ENCODE data around the gene ERC2.

Gene ERC2

GRCh38 chr3:56488812-56489600, 20.7 kb upstream of the ERC2 start:
- no peak for TF ChIP-seq EGR1 (IDR thresholded peaks at IDR 0.05)
- no peak for TF ChIP-seq FOXM1 (IDR thresholded peaks at IDR 0.05; ENCODE audit: borderline replicate concordance, low read depth)
- no peak for TF ChIP-seq YY1 (IDR thresholded peaks at IDR 0.05; ENCODE audit: low read depth)
- TF ChIP-seq TCF12 (IDR thresholded peaks at IDR 0.05; ENCODE audit: low read depth), result no peak
- TF ChIP-seq, protein P1, sequence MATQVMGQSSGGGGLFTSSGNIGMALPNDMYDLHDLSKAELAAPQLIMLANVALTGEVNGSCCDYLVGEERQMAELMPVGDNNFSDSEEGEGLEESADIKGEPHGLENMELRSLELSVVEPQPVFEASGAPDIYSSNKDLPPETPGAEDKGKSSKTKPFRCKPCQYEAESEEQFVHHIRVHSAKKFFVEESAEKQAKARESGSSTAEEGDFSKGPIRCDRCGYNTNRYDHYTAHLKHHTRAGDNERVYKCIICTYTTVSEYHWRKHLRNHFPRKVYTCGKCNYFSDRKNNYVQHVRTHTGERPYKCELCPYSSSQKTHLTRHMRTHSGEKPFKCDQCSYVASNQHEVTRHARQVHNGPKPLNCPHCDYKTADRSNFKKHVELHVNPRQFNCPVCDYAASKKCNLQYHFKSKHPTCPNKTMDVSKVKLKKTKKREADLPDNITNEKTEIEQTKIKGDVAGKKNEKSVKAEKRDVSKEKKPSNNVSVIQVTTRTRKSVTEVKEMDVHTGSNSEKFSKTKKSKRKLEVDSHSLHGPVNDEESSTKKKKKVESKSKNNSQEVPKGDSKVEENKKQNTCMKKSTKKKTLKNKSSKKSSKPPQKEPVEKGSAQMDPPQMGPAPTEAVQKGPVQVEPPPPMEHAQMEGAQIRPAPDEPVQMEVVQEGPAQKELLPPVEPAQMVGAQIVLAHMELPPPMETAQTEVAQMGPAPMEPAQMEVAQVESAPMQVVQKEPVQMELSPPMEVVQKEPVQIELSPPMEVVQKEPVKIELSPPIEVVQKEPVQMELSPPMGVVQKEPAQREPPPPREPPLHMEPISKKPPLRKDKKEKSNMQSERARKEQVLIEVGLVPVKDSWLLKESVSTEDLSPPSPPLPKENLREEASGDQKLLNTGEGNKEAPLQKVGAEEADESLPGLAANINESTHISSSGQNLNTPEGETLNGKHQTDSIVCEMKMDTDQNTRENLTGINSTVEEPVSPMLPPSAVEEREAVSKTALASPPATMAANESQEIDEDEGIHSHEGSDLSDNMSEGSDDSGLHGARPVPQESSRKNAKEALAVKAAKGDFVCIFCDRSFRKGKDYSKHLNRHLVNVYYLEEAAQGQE (IDR thresholded peaks at IDR 0.05; ENCODE audit: low read depth), result no peak
- TF ChIP-seq NFIC (IDR thresholded peaks at IDR 0.05), result no peak
- no peak for TF ChIP-seq TEAD4 (IDR thresholded peaks at IDR 0.05)
- TF ChIP-seq CREB1 (IDR thresholded peaks at IDR 0.05; ENCODE audit: low read depth), result no peak
- no peak for TF ChIP-seq CEBPB (IDR thresholded peaks at IDR 0.05)
- TF ChIP-seq, protein P2, sequence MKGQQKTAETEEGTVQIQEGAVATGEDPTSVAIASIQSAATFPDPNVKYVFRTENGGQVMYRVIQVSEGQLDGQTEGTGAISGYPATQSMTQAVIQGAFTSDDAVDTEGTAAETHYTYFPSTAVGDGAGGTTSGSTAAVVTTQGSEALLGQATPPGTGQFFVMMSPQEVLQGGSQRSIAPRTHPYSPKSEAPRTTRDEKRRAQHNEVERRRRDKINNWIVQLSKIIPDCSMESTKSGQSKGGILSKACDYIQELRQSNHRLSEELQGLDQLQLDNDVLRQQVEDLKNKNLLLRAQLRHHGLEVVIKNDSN (IDR thresholded peaks at IDR 0.05), result no peak
- no peak for TF ChIP-seq TAF1 (IDR thresholded peaks at IDR 0.05; ENCODE audit: low read depth)
- TF ChIP-seq, protein P3, sequence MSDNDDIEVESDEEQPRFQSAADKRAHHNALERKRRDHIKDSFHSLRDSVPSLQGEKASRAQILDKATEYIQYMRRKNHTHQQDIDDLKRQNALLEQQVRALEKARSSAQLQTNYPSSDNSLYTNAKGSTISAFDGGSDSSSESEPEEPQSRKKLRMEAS (IDR thresholded peaks at IDR 0.05), result no peak

DNA sequence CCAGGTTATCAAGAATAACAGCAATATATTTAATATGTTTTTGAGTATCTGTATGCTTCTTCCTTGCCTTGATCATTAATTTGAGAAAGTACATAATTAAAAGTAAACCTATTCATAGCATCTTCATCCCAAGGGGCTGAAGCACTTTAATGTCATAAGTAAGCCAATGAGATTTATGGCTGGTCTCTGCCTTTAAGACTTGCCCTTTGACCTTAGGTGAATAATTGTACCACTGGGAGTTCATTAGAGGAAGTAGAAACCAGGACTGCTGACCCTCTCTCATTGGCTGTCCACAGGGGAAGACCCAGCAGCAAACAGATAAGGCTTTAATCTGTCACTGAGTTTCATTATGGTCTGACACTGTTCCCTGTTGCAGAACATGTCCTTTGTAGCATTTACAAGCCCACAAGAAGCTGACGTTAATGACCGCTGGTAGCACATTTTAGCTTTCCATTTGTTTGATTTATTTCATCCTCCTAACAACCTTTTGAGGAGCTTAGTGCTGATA, 16.3 kb upstream of the ERC2 start:
- TF ChIP-seq TEAD4 (IDR thresholded peaks at IDR 0.05), result no peak
- no peak for TF ChIP-seq NFIC (IDR thresholded peaks at IDR 0.05)
- TF ChIP-seq, protein P3 (IDR thresholded peaks at IDR 0.05), result no peak
- no peak for TF ChIP-seq EP300 (IDR thresholded peaks at IDR 0.05; ENCODE audit: borderline replicate concordance)
- TF ChIP-seq, protein P1 (IDR thresholded peaks at IDR 0.05; ENCODE audit: low read depth), result no peak
- TF ChIP-seq FOXM1 (IDR thresholded peaks at IDR 0.05; ENCODE audit: borderline replicate concordance, low read depth), result no peak

- no peak for TF ChIP-seq NFIC (IDR thresholded peaks at IDR 0.05)
- TF ChIP-seq TAF1 (IDR thresholded peaks at IDR 0.05; ENCODE audit: low read depth), result no peak
- TF ChIP-seq, protein P3 (IDR thresholded peaks at IDR 0.05), result no peak
- no peak for TF ChIP-seq YY1 (IDR thresholded peaks at IDR 0.05; ENCODE audit: low read depth)
- TF ChIP-seq ZBTB7A (IDR thresholded peaks at IDR 0.05; ENCODE audit: low read depth), result no peak
- TF ChIP-seq TCF12 (IDR thresholded peaks at IDR 0.05; ENCODE audit: low read depth), result no peak
- TF ChIP-seq EP300 (IDR thresholded peaks at IDR 0.05; ENCODE audit: borderline replicate concordance), result no peak
- no peak for TF ChIP-seq CREB1 (IDR thresholded peaks at IDR 0.05; ENCODE audit: low read depth)
- TF ChIP-seq RAD21 (IDR thresholded peaks at IDR 0.05; ENCODE audit: low read depth), result no peak
- no peak for TF ChIP-seq FOXM1 (IDR thresholded peaks at IDR 0.05; ENCODE audit: borderline replicate concordance, low read depth)
- TF ChIP-seq, protein P2 (IDR thresholded peaks at IDR 0.05), result no peak
- no peak for TF ChIP-seq CEBPB (IDR thresholded peaks at IDR 0.05)
- TF ChIP-seq, protein P1 (IDR thresholded peaks at IDR 0.05; ENCODE audit: low read depth), result no peak
- no peak for TF ChIP-seq TEAD4 (IDR thresholded peaks at IDR 0.05)
- TF ChIP-seq EGR1 (IDR thresholded peaks at IDR 0.05), result no peak
Observed at GRCh38 chr3:56484122-56484521, 15.9 kb upstream of the ERC2 start.

DNA sequence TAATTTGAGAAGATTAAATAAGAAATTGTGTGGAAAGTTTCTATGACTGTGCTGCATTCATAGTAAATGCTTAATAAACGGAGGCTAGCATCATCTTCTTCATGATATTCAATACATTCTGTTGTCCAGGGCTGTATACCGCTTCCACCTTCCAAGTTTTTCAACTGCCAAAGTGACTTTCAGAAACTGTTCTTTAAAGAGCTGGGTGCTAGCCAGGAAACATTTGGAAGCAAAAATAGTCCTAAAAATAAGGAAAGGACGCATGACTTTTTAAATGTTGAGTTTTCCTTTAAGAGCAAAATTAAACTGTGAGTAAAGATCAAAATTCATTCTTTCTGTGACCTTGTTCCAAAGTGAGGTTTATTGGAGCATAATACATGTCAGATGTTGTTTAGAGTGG, 9.4 kb upstream of the ERC2 start:
- TF ChIP-seq CREB1 (IDR thresholded peaks at IDR 0.05; ENCODE audit: low read depth) (no peak), TEAD4 (IDR thresholded peaks at IDR 0.05) (no peak), TCF12 (IDR thresholded peaks at IDR 0.05; ENCODE audit: low read depth) (no peak), TAF1 (IDR thresholded peaks at IDR 0.05; ENCODE audit: low read depth) (no peak), NFIC (IDR thresholded peaks at IDR 0.05) (no peak), EGR1 (IDR thresholded peaks at IDR 0.05) (no peak)
- TF ChIP-seq, protein P1 (IDR thresholded peaks at IDR 0.05; ENCODE audit: low read depth), result no peak

Measured in Ishikawa (cell line).